ENCODE measurements around the gene JAK1. TPM values are rescaled to one million over a fixed set of nuclear protein-coding genes. Genes with fewer than 3 reads are reported as not detected.
A peak's percentile ranks its signal among the peaks of the same experiment; 100 is the strongest.

JAK1 gene
- total RNA-seq, 1 experiment from 2014 or later = 138 TPM

DNA sequence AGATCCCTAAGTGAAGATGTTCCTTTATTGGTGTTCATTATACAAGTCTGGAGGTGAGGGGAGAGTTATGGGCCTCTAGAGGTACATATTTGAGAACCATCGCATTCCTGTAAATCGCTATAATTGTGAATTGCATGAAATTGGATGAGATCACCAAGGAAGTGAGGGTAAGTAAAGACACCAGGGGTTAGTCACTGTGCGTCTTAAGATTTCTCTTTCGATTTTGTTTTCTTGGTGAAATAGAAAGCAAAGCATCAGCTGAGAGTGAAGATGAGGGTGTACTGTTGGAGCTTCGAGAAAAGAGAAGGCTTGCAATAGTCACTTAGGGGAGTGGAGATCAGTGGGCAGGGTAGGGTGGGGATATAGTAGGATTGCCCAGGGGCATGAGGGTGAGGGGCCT is 139.4 kb downstream of the JAK1 start:
- H3K36me3 ChIP-seq (ENCODE audit: control insufficient read depth, insufficient read depth, low read length) = peaks cover 8% of the 10 kb centered on the region; the same call in 1 of the 2 replicates
- H3K27me3 ChIP-seq (ENCODE audit: control insufficient read depth, insufficient read depth, low read length) = no peaks in the 10 kb centered on the region
- no peaks in the 10 kb centered on the region for H3K9me3 ChIP-seq (ENCODE audit: control insufficient read depth, insufficient read depth, low read depth, low read length)
- no peak overlapping the region for H3K27ac ChIP-seq (ENCODE audit: low read length)
- ATAC-seq (no peak), DNase-seq (ENCODE audit: low read depth, low spot score) (no peak)
- ChIA-PET POLR2A (no interaction called here), CTCF (interaction anchor here (0.6 kb wide), 1 partner anchor 12 kb away, joined by 7 read pairs; no protein-coding TSS in a partner anchor)
- H3K4me1 ChIP-seq (ENCODE audit: control insufficient read depth, insufficient read depth, low read length) = no peaks in the 10 kb centered on the region
- no TSS peak for BruUV-seq (replicated peaks)
- TF ChIP-seq, protein P1, sequence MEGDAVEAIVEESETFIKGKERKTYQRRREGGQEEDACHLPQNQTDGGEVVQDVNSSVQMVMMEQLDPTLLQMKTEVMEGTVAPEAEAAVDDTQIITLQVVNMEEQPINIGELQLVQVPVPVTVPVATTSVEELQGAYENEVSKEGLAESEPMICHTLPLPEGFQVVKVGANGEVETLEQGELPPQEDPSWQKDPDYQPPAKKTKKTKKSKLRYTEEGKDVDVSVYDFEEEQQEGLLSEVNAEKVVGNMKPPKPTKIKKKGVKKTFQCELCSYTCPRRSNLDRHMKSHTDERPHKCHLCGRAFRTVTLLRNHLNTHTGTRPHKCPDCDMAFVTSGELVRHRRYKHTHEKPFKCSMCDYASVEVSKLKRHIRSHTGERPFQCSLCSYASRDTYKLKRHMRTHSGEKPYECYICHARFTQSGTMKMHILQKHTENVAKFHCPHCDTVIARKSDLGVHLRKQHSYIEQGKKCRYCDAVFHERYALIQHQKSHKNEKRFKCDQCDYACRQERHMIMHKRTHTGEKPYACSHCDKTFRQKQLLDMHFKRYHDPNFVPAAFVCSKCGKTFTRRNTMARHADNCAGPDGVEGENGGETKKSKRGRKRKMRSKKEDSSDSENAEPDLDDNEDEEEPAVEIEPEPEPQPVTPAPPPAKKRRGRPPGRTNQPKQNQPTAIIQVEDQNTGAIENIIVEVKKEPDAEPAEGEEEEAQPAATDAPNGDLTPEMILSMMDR (IDR thresholded peaks at IDR 0.05) = no peak
- TF ChIP-seq, protein P2, sequence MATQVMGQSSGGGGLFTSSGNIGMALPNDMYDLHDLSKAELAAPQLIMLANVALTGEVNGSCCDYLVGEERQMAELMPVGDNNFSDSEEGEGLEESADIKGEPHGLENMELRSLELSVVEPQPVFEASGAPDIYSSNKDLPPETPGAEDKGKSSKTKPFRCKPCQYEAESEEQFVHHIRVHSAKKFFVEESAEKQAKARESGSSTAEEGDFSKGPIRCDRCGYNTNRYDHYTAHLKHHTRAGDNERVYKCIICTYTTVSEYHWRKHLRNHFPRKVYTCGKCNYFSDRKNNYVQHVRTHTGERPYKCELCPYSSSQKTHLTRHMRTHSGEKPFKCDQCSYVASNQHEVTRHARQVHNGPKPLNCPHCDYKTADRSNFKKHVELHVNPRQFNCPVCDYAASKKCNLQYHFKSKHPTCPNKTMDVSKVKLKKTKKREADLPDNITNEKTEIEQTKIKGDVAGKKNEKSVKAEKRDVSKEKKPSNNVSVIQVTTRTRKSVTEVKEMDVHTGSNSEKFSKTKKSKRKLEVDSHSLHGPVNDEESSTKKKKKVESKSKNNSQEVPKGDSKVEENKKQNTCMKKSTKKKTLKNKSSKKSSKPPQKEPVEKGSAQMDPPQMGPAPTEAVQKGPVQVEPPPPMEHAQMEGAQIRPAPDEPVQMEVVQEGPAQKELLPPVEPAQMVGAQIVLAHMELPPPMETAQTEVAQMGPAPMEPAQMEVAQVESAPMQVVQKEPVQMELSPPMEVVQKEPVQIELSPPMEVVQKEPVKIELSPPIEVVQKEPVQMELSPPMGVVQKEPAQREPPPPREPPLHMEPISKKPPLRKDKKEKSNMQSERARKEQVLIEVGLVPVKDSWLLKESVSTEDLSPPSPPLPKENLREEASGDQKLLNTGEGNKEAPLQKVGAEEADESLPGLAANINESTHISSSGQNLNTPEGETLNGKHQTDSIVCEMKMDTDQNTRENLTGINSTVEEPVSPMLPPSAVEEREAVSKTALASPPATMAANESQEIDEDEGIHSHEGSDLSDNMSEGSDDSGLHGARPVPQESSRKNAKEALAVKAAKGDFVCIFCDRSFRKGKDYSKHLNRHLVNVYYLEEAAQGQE (IDR thresholded peaks at IDR 0.05; ENCODE audit: insufficient read depth in 1 of 2, low read depth in 2 of 2, low read length in 1 of 2) = no peak
- TF ChIP-seq TCF7L2 (IDR thresholded peaks at IDR 0.05; ENCODE audit: low read depth, low read length) = no peak
- TF ChIP-seq POLR2AphosphoS5 (IDR thresholded peaks at IDR 0.05; ENCODE audit: low read depth, low read length) = no peak
- TF ChIP-seq SIN3A (IDR thresholded peaks at IDR 0.05; ENCODE audit: borderline replicate concordance, insufficient read depth, low read depth, low read length) = no peak
- intact Hi-C loops (cut with micrococcal nuclease; ENCODE audit: unreplicated experiment) = no loop called here
- in situ Hi-C loops (cut with HindIII; ENCODE audit: low pct_unique_long_range_greater_than_20kb, low sequenced_read_pairs) = no loop called here
- no peak overlapping the region for H3K4me3 ChIP-seq (ENCODE audit: low read depth in 2 of 2, low read length in 2 of 2)

DNA sequence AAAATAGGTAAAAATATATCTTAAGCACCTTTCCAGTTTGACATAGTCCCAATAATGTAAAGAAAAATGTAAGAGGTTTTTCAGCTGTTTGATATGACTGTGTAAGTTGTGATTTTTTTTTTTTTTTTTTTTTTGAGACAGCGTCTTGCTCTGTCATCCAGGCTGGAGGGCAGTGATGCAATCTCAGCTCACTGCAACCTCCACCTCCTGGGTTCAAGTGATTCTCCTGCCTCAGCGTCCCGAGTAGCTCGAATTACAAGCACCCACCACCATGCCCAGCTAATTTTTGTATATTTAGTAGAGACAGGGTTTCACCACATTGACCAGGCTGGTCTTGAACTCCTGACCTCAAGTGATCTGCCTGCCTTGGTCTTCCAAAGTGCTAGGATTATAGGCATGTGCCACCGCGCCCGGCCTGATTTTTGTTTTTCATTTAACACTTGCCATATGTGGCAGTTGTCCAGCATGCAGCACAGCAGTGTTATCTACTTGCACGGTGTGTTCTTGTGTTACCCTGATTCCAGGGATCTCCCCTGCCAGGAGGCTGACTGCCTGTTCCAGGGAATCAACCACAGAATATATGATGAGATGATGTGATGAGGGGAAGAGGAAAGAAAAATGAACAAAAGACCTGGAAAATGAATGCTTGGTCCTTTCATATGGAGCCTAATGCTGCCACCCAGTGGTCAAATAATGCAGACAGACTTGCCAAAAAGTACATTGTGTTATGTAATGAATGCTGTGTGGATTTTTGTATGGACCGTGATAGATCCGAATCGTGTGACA is 142.5 kb downstream of the JAK1 start:
- BruUV-seq (replicated peaks) = no TSS peak
- Histone ChIP-seq H3K9me3 (ENCODE audit: control insufficient read depth, insufficient read depth, low read depth, low read length) (no peaks in the 10 kb centered on the region), H3K4me1 (ENCODE audit: control insufficient read depth, insufficient read depth, low read length) (no peaks in the 10 kb centered on the region), H3K27me3 (ENCODE audit: control insufficient read depth, insufficient read depth, low read length) (no peaks in the 10 kb centered on the region), H3K4me3 (ENCODE audit: low read depth in 2 of 2, low read length in 2 of 2) (no peak overlapping the region), H3K36me3 (ENCODE audit: control insufficient read depth, insufficient read depth, low read length) (no peaks in the 10 kb centered on the region), H3K27ac (ENCODE audit: low read length) (no peak overlapping the region)
- ChIA-PET POLR2A (interaction anchor here (0.6 to 0.7 kb wide), 4 partner anchors 74 to 275 kb away, joined by 3 to 7 read pairs (median 4); no protein-coding TSS in a partner anchor), CTCF (interaction anchor here (0.6 to 0.8 kb wide), 3 partner anchors 129 to 809 kb away, joined by 4 to 6 read pairs (median 5); no protein-coding TSS in a partner anchor)
- TF ChIP-seq, protein P1 (IDR thresholded peaks at IDR 0.05) = peak; percentile 81
- TF ChIP-seq TCF7L2 (IDR thresholded peaks at IDR 0.05; ENCODE audit: low read depth, low read length) = no peak
- in situ Hi-C loops (cut with HindIII; ENCODE audit: low pct_unique_long_range_greater_than_20kb, low sequenced_read_pairs) (loop anchor here (25.0 kb wide), 1 partner anchor 112 kb away; no protein-coding TSS in a partner anchor), intact Hi-C loops (cut with micrococcal nuclease; ENCODE audit: unreplicated experiment) (loop anchor here (1.0 to 2.0 kb wide), 3 partner anchors 79 to 555 kb away; partner anchors contain the start of gene RAVER2)
- ATAC-seq = peak; percentile 91
- peak; percentile 81 for DNase-seq (ENCODE audit: low read depth, low spot score)

Data from Panc1 (cell line).